Endothelial cell of umbilical vein (primary cell): ENCODE measurements around the gene EML4. TPM values are rescaled to one million over a fixed set of nuclear protein-coding genes. Genes with fewer than 3 reads are reported as not detected.

Experiments used
- BruUV-seq: library from RNA; stranded (reverse); fragments of 400-500 nt; replicated peaks from 2 replicates; lab custom pipeline; 2021; lab: Mats Ljungman, UMichigan
- CTCF ChIA-PET: fragments of 300-600, 350-600 bp; sonication (Branson Sonifier 250); formaldehyde crosslinking; loops from one replicate; lab custom pipeline; 2021; ENCODE audit warnings: antibody characterized with exemption, inconsistent platforms; lab: Charles Lee
- POLR2A ChIA-PET: fragments of 300-600, 350-600 bp; sonication (Branson Sonifier 250); formaldehyde crosslinking; loops from one replicate; lab custom pipeline; 2021; ENCODE audit warnings: antibody characterized with exemption, inconsistent platforms; lab: Charles Lee
- DNase-seq: peaks from one replicate; pipeline ENCODE4 v3.0.0-alpha.2; 2011; ENCODE audit warnings: low read depth, low spot score
- FAIRE-seq: peaks from 2 replicates; lab custom pipeline; 2011; peaks lifted over from hg19 to GRCh38; lab: Jason Lieb, UNC
- H2AFZ ChIP-seq: 2 replicates; pipeline ENCODE4 v1.6.0; 2012; ENCODE audit warnings: low read depth, low read length, control low read depth, inconsistent platforms
- H3K27ac ChIP-seq: 2 replicates; pipeline ENCODE4 v1.5.1; 2011; ENCODE audit warnings: low read depth, mild to moderate bottlenecking, control low read depth, low read length, moderate library complexity; ENCODE audit not compliant: insufficient read depth
- H3K27me3 ChIP-seq, 2 experiments: 2 replicates each; pipeline versions ENCODE4 v1.6.0 to v1.6.1; 2011; ENCODE audit warnings: low read length in 2 of 2, mixed read lengths in 1 of 2; ENCODE audit not compliant: control insufficient read depth in 2 of 2, insufficient read depth in 2 of 2
- H3K36me3 ChIP-seq, 2 experiments: 2 replicates in 1 of 2; 3 replicates in 1 of 2; pipeline ENCODE4 v1.5.1; 2011; ENCODE audit warnings: low read length in 2 of 2, mild to moderate bottlenecking in 1 of 2, moderate library complexity in 1 of 2; ENCODE audit not compliant: control insufficient read depth in 2 of 2, insufficient read depth in 2 of 2; ENCODE audit errors: extremely low read depth in 1 of 2
- H3K4me1 ChIP-seq: 3 replicates; pipeline ENCODE4 v1.5.1; 2011; ENCODE audit warnings: mild to moderate bottlenecking, low read length; ENCODE audit not compliant: control insufficient read depth, insufficient read depth; ENCODE audit errors: extremely low read depth
- H3K4me2 ChIP-seq: 2 replicates; pipeline ENCODE4 v1.6.1; 2011; ENCODE audit warnings: low read length, control low read depth, mixed read lengths; ENCODE audit not compliant: insufficient read depth
- H3K4me3 ChIP-seq, 3 experiments: fragments of 200-600 bp in 1 of 3; sonication (generic), shearing (Covaris generic) in 1 of 3; replicated peaks in 1 of 3; 2 replicates each; pipeline ENCODE4 v1.5.1; 2011 to 2016; ENCODE audit warnings: control low read depth in 3 of 3, low read length in 3 of 3, mild to moderate bottlenecking in 2 of 3, inconsistent platforms in 1 of 3, low read depth in 1 of 3, moderate library complexity in 1 of 3; ENCODE audit not compliant: insufficient read depth in 1 of 3
- H3K79me2 ChIP-seq: 2 replicates; pipeline ENCODE4 v1.6.0; 2012; ENCODE audit warnings: low read length, inconsistent platforms; ENCODE audit not compliant: control insufficient read depth, insufficient read depth
- H3K9ac ChIP-seq: replicated peaks from 2 replicates; pipeline ENCODE3; 2011; ENCODE audit warnings: low read length, control low read depth; ENCODE audit not compliant: insufficient read depth; ENCODE audit errors: extremely low read depth
- H3K9me1 ChIP-seq: replicated peaks from 3 replicates; pipeline ENCODE4 v1.6.0; 2011; ENCODE audit warnings: mild to moderate bottlenecking, low read length; ENCODE audit not compliant: control insufficient read depth, insufficient read depth; ENCODE audit errors: extremely low read depth
- H3K9me3 ChIP-seq: replicated peaks from 2 replicates; pipeline ENCODE4 v1.5.1; 2012; ENCODE audit warnings: low read length, inconsistent platforms; ENCODE audit not compliant: control insufficient read depth, insufficient read depth
- H4K20me1 ChIP-seq: replicated peaks from 2 replicates; pipeline ENCODE3; 2011; ENCODE audit warnings: mild to moderate bottlenecking, low read length; ENCODE audit not compliant: control insufficient read depth, insufficient read depth; ENCODE audit errors: extremely low read depth
- EZH2 ChIP-seq: IDR thresholded peaks from 2 replicates; pipeline ENCODE4 v1.6.1; 2012; ENCODE audit warnings: borderline replicate concordance, low read depth, mild to moderate bottlenecking, moderate library complexity, low read length, inconsistent platforms; ENCODE audit not compliant: severe bottlenecking
- FOS ChIP-seq: IDR thresholded peaks from 2 replicates; pipeline ENCODE4 v1.6.1; 2011; ENCODE audit warnings: mild to moderate bottlenecking, low read length, moderate library complexity, borderline replicate concordance; ENCODE audit not compliant: insufficient read depth
- GATA2 ChIP-seq: IDR thresholded peaks from 2 replicates; pipeline ENCODE4 v1.7.0; 2011; ENCODE audit warnings: low read depth, mild to moderate bottlenecking, moderate library complexity, mixed read lengths, low read length; ENCODE audit not compliant: insufficient read length, insufficient read depth
- JUN ChIP-seq: IDR thresholded peaks from 2 replicates; pipeline ENCODE4 v1.6.1; 2011; ENCODE audit warnings: borderline replicate concordance, low read depth; ENCODE audit not compliant: insufficient read length, insufficient read depth
- MAX ChIP-seq: IDR thresholded peaks from 2 replicates; pipeline ENCODE4 v1.6.1; 2011; ENCODE audit not compliant: insufficient read depth, insufficient read length
- MYC ChIP-seq: IDR thresholded peaks from one replicate; pipeline ENCODE4 v1.6.1; 2011; ENCODE audit warnings: mild to moderate bottlenecking, low read depth, low read length
- POLR2A ChIP-seq: IDR thresholded peaks from 2 replicates; pipeline ENCODE4 v1.6.1; 2012; ENCODE audit warnings: low read depth, mild to moderate bottlenecking, control low read depth, low read length
- POLR2AphosphoS5 ChIP-seq: IDR thresholded peaks from 2 replicates; pipeline ENCODE4 v1.6.1; 2012; ENCODE audit warnings: low read depth, mild to moderate bottlenecking, control low read depth, low read length, moderate library complexity; ENCODE audit not compliant: insufficient read depth
- dilution Hi-C: fragments of 300-500 bp; cut with MboI; formaldehyde crosslinking; loops from one replicate; pipeline ENCODE4 v1.15.0; 2019; ENCODE audit warnings: low sequenced_read_pairs; ENCODE audit not compliant: extremely low pct_ligation_motif_present
- intact Hi-C: fragments of 100-400 bp; cut with micrococcal nuclease; formaldehyde crosslinking; loops from one replicate; pipeline ENCODE4 v1.10.0; 2022
- polyA plus RNA-seq, 4 experiments: library from polyadenylated mRNA; depleted of rRNA in 3 of 4; stranded (reverse) in 3 of 4; unstranded in 1 of 4; fragments of >200 nt; gene quantifications; 2 replicates each; pipeline versions ENCODE4 v1.2.1 to v1.2.3, GENCODE V29; 2011 to 2012; ENCODE audit warnings: missing spikeins in 1 of 4
- total RNA-seq: library from RNA; stranded (reverse); gene quantifications from 2 replicates; pipeline ENCODE4 v1.2.3, GENCODE V29; 2021
- TF ChIP-seq, protein P1 (sequence below), 2 donors: IDR thresholded peaks; 1 replicate in 1 of 2; 2 replicates in 1 of 2; pipeline ENCODE4 v1.5.1; 2011; ENCODE audit warnings: low read length in 2 of 2, mild to moderate bottlenecking in 2 of 2, moderate library complexity in 2 of 2, control low read depth in 1 of 2, inconsistent platforms in 1 of 2, low read depth in 1 of 2; ENCODE audit not compliant: insufficient read depth in 1 of 2; ENCODE audit errors: extremely low read depth in 1 of 2

Gene EML4
- total and polyA plus RNA-seq, 2 donors (not counting 3 experiments of a cell fraction or from before 2014, with no cell fraction given): 13.3 to 32.0 TPM

- intact Hi-C loops: no loop called here
- Histone ChIP-seq H3K4me3 (no peak overlapping the region), H3K9me1 (no peaks in the 10 kb centered on the region), H3K9ac (no peak overlapping the region), H4K20me1 (no peaks in the 10 kb centered on the region), H3K36me3 (peaks cover 0 to 3% of the 10 kb centered on the region in 2 experiments), H3K27me3 (no peaks in the 10 kb centered on the region), H2AFZ (no peak overlapping the region), H3K4me2 (no peak overlapping the region), H3K79me2 (no peaks in the 10 kb centered on the region), H3K4me1 (no peaks in the 10 kb centered on the region), H3K27ac (no peak overlapping the region), H3K9me3 (no peaks in the 10 kb centered on the region)
- no TSS peak for BruUV-seq
- dilution Hi-C loops: no loop called here
- FAIRE-seq (no peak), DNase-seq (no peak)
- POLR2A ChIA-PET: interaction anchor here (0.9 kb wide), 1 partner anchor 9 kb away, joined by 3 read pairs; no protein-coding TSS in a partner anchor
- CTCF ChIA-PET: no interaction called here
- TF ChIP-seq GATA2: no peak
- TF ChIP-seq MAX: no peak
- TF ChIP-seq, protein P1, sequence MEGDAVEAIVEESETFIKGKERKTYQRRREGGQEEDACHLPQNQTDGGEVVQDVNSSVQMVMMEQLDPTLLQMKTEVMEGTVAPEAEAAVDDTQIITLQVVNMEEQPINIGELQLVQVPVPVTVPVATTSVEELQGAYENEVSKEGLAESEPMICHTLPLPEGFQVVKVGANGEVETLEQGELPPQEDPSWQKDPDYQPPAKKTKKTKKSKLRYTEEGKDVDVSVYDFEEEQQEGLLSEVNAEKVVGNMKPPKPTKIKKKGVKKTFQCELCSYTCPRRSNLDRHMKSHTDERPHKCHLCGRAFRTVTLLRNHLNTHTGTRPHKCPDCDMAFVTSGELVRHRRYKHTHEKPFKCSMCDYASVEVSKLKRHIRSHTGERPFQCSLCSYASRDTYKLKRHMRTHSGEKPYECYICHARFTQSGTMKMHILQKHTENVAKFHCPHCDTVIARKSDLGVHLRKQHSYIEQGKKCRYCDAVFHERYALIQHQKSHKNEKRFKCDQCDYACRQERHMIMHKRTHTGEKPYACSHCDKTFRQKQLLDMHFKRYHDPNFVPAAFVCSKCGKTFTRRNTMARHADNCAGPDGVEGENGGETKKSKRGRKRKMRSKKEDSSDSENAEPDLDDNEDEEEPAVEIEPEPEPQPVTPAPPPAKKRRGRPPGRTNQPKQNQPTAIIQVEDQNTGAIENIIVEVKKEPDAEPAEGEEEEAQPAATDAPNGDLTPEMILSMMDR (IDR thresholded peaks at IDR 0.05; ENCODE audit: extremely low read depth in 1 of 2, insufficient read depth in 1 of 2, low read depth in 1 of 2, low read length in 2 of 2): no peak
- no peak for TF ChIP-seq EZH2
- TF ChIP-seq POLR2AphosphoS5: no peak
- no peak for TF ChIP-seq POLR2A
- TF ChIP-seq MYC: no peak
- TF ChIP-seq FOS: no peak
- no peak for TF ChIP-seq JUN
Observed at GRCh38 chr2:42304059-42304713, 135.0 kb downstream of the EML4 start.
